A549 (cell line): ENCODE data around the gene SH3BP2. TPM values are rescaled to one million over a fixed set of nuclear protein-coding genes. Genes with fewer than 3 reads are reported as not detected.
A peak's percentile ranks its signal among the peaks of the same experiment; 100 is the strongest.

ENCODE experiments used
- ATAC-seq, 2 experiments: fragments of 200-7000 bp in 1 of 2; fragments of >200 bp in 1 of 2; cut with Nextera tagmentation in 1 of 2; cut with Tn5 transposase in 1 of 2; 3 replicates each; pipeline versions ENCODE4 v1.8.0 to v1.9.1; 2018 to 2020; ENCODE audit warnings: mild to moderate bottlenecking in 1 of 2, moderate library complexity in 1 of 2
- CTCF ChIA-PET: fragments of 300-600 bp; sonication (Branson Sonifier 250); formaldehyde crosslinking; extraction: SDS; loops from one replicate; lab custom pipeline; 2021; ENCODE audit warnings: antibody characterized with exemption, inconsistent platforms; lab: Yijun Ruan, JAX
- POLR2A ChIA-PET: fragments of 350-600 bp; formaldehyde crosslinking; extraction: SDS; loops from one replicate; lab custom pipeline; 2021; ENCODE audit warnings: antibody characterized with exemption, inconsistent platforms; lab: Yijun Ruan, JAX
- DNase-seq, 2 experiments: peaks; one replicate each; pipeline versions ENCODE4 v3.0.0 to v3.0.0-alpha.2; 2011 to 2016; ENCODE audit warnings: low read depth in 1 of 2, low spot score in 1 of 2
- FAIRE-seq: peaks from 2 replicates; lab custom pipeline; 2011; peaks lifted over from hg19 to GRCh38; lab: Jason Lieb, UNC
- H3K27ac ChIP-seq, 2 experiments: fragments of >200 bp; sonication (Bioruptor Twin); formaldehyde crosslinking; 3 replicates each; pipeline ENCODE4 v1.5.1; 2016 to 2017
- H3K4me1 ChIP-seq: fragments of >200 bp; sonication (Bioruptor Twin); formaldehyde crosslinking; 3 replicates; pipeline ENCODE4 v1.6.1; 2016
- H3K4me2 ChIP-seq: fragments of >200 bp; sonication (Bioruptor Twin); formaldehyde crosslinking; 3 replicates; pipeline ENCODE4 v1.6.1; 2016
- H3K4me3 ChIP-seq: fragments of >200 bp; sonication (Bioruptor Twin); formaldehyde crosslinking; 3 replicates; pipeline ENCODE4 v1.5.1; 2016
- H3K9me3 ChIP-seq: fragments of >200 bp; sonication (Bioruptor Twin); formaldehyde crosslinking; 3 replicates; pipeline ENCODE4 v1.6.1; 2016
- CEBPB ChIP-seq, 2 experiments: fragments of >200 bp in 1 of 2; sonication (Bioruptor Twin) in 1 of 2; formaldehyde crosslinking in 1 of 2; IDR thresholded peaks; 2 replicates each; pipeline ENCODE4 v1.6.1; 2012 to 2016
- CHD4 ChIP-seq: fragments of 200-600 bp; sonication (generic); IDR thresholded peaks from 2 replicates; pipeline ENCODE4 v1.6.1; 2016; ENCODE audit warnings: antibody characterized with exemption, mild to moderate bottlenecking, borderline replicate concordance
- JUN ChIP-seq, 2 experiments: fragments of >200 bp; sonication (Bioruptor Twin); formaldehyde crosslinking; IDR thresholded peaks; 2 replicates in 1 of 2; 3 replicates in 1 of 2; pipeline ENCODE4 v1.6.1; 2016 to 2017
- JUNB ChIP-seq: fragments of >200 bp; sonication (Bioruptor Twin); formaldehyde crosslinking; IDR thresholded peaks from 2 replicates; pipeline ENCODE4 v1.6.1; 2016
- MAFK ChIP-seq: fragments of 450-650 bp; IDR thresholded peaks from 2 replicates; pipeline ENCODE4 v1.6.1; 2014; ENCODE audit not compliant: partially characterized antibody
- PHF8 ChIP-seq: fragments of 200-600 bp; sonication (generic); IDR thresholded peaks from 2 replicates; pipeline ENCODE4 v1.6.1; 2016; ENCODE audit warnings: low read depth, mild to moderate bottlenecking, antibody characterized with exemption, moderate library complexity, borderline replicate concordance
- RAD21 ChIP-seq, 2 experiments: fragments of >200 bp in 1 of 2; sonication (Bioruptor Twin) in 1 of 2; formaldehyde crosslinking in 1 of 2; IDR thresholded peaks in 1 of 2; conservative IDR thresholded peaks in 1 of 2; 2 replicates in 1 of 2; 3 replicates in 1 of 2; pipeline ENCODE4 v1.6.1; 2012 to 2018; ENCODE audit warnings: inconsistent platforms in 1 of 2
- RARB ChIP-seq: fragments of 250-450 bp; sonication (Bioruptor Pico); IDR thresholded peaks from 2 replicates; pipeline ENCODE4 v1.8.0; 2021; ENCODE audit warnings: mild to moderate bottlenecking, moderate library complexity
- RCOR1 ChIP-seq: fragments of 150-350 bp; IDR thresholded peaks from 2 replicates; pipeline ENCODE4 v1.6.1; 2014; ENCODE audit warnings: antibody characterized with exemption, low read length, low read depth
- RFX5 ChIP-seq: fragments of 450-650 bp; IDR thresholded peaks from 2 replicates; pipeline ENCODE4 v1.7.1; 2014; ENCODE audit warnings: antibody characterized with exemption, mild to moderate bottlenecking, moderate library complexity
- SMC3 ChIP-seq: fragments of >200 bp; sonication (Bioruptor Twin); formaldehyde crosslinking; IDR thresholded peaks from 3 replicates; pipeline ENCODE4 v1.6.1; 2018; ENCODE audit warnings: inconsistent platforms
- TFCP2L1 ChIP-seq: fragments of 250-450 bp; sonication (Bioruptor Pico); IDR thresholded peaks from 2 replicates; pipeline ENCODE4 v1.5.0; 2021; ENCODE audit warnings: mild to moderate bottlenecking
- WGBS: methylation state at CpG from one replicate; pipeline ENCODE4 v1.1.6; 2017; ENCODE audit errors: missing lambda C conversion rate; 5-methylcytosine and 5-hydroxymethylcytosine counted together
- polyA plus RNA-seq, 4 experiments: library from polyadenylated mRNA; depleted of rRNA in 3 of 4; stranded (reverse); fragments of >200 nt; fragmentation: RNase III in 1 of 4; extraction: RNeasy Plus Mini Kit Qiagen cat#74134 plus additional on column Dnase treatment in 1 of 4; gene quantifications; 2 replicates in 3 of 4; 3 replicates in 1 of 4; pipeline ENCODE4 v1.2.3, GENCODE V29; 2011 to 2017
- TF ChIP-seq, protein P1 (sequence below): fragments of >200 bp; sonication (Bioruptor Twin); formaldehyde crosslinking; IDR thresholded peaks from 3 replicates; pipeline ENCODE4 v1.5.1; 2016
- TF ChIP-seq, protein P2 (sequence below): fragments of 150-350 bp; IDR thresholded peaks from 2 replicates; pipeline ENCODE4 v1.6.1; 2014; ENCODE audit warnings: low read depth, mild to moderate bottlenecking, low read length
- TF ChIP-seq, protein P3 (sequence below): fragments of >200 bp; sonication (Bioruptor Twin); formaldehyde crosslinking; IDR thresholded peaks from 3 replicates; pipeline ENCODE4 v1.6.1; 2016
- TF ChIP-seq, protein P4 (sequence below): IDR thresholded peaks from 2 replicates; pipeline ENCODE4 v1.6.1; 2012
- TF ChIP-seq, protein P5 (sequence below): fragments of 250-450 bp; sonication (Bioruptor Pico); IDR thresholded peaks from 2 replicates; pipeline ENCODE4 v1.5.0; 2021; ENCODE audit warnings: mild to moderate bottlenecking, moderate library complexity, borderline replicate concordance
- TF ChIP-seq, protein P6 (sequence below): IDR thresholded peaks from 2 replicates; pipeline ENCODE4 v1.6.1; 2012

SH3BP2 gene
- polyA plus RNA-seq, 2 of the 4 experiments (the other 2 are of a cell fraction): 4.4 to 6.0 TPM

DNA sequence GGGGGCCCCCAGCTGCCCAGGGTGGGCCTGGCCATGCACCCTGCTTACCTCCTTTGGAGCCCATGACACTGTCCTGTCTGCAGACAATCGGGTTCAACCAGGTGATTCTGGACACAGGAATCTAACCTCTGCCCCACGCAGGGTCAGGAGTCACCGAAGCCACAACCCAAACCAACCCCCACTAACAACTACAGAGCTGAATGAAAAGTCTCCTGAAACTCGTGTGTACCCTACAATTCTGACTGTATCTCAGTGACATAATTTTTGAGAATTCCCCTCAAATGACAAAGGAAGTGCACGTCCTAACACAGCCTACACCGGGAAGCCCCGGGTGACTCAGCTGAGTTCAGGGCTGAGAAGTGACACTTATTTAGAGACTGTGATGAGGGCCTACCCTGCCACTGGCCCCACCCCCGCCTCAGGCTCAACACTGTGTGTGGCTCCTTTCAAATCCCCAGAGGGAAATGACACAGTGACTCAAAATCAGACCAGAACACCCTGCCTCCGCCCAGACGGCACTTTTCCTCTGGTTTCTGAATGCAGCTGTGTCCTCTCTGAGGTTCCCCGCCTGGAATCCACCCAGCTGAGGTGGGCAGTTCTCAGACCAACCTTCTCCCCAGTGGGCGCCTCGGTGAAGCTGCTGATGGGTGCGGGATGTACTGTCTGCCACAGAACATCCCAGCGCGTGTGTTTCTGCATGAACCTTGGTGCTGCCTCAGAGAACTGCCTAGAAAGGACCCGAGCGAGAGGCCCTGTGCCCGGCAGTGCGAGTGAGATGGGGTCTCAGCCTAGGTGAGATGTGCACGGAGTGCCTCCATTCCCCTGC is 46.7 kb upstream of the SH3BP2 start:
- 50% methylated on average over 13 of the region's 21 CpGs for WGBS
- DNase-seq (peak; percentile 34 to 36), FAIRE-seq (no peak), ATAC-seq (peak; percentile 61 to 62; a peak in 4 of 6 replicates)
- H3K27ac ChIP-seq: peak overlapping the region in 1 of 2 experiments; percentile 57; a peak in 3 of 6 replicates
- CTCF ChIA-PET: interaction anchor here (0.6 kb wide), 1 partner anchor 114 kb away, joined by 3 read pairs; no protein-coding TSS in a partner anchor
- peaks cover 20% of the 10 kb centered on the region for H3K4me1 ChIP-seq
- no peaks in the 10 kb centered on the region for H3K9me3 ChIP-seq
- no peak overlapping the region for H3K4me3 ChIP-seq
- H3K4me2 ChIP-seq: peak overlapping the region; percentile 36; the same call in 1 of the 3 replicates
- POLR2A ChIA-PET: no interaction called here
- TF ChIP-seq, protein P1, sequence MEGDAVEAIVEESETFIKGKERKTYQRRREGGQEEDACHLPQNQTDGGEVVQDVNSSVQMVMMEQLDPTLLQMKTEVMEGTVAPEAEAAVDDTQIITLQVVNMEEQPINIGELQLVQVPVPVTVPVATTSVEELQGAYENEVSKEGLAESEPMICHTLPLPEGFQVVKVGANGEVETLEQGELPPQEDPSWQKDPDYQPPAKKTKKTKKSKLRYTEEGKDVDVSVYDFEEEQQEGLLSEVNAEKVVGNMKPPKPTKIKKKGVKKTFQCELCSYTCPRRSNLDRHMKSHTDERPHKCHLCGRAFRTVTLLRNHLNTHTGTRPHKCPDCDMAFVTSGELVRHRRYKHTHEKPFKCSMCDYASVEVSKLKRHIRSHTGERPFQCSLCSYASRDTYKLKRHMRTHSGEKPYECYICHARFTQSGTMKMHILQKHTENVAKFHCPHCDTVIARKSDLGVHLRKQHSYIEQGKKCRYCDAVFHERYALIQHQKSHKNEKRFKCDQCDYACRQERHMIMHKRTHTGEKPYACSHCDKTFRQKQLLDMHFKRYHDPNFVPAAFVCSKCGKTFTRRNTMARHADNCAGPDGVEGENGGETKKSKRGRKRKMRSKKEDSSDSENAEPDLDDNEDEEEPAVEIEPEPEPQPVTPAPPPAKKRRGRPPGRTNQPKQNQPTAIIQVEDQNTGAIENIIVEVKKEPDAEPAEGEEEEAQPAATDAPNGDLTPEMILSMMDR: no peak
- TF ChIP-seq SMC3 (no peak), MAFK (no peak), RARB (CRISPR knock-in tag) (no peak), RFX5 (no peak), JUNB (no peak), PHF8 (no peak), RCOR1 (no peak), RAD21 (conservative IDR thresholded peaks at IDR 0.05 in 1 of 2, IDR thresholded peaks at IDR 0.05 in 1 of 2) (no peak), TFCP2L1 (CRISPR knock-in tag) (no peak), CHD4 (no peak), JUN (IDR thresholded peaks at IDR 0.05) (no peak), CEBPB (IDR thresholded peaks at IDR 0.05) (no peak)
- TF ChIP-seq, protein P2, sequence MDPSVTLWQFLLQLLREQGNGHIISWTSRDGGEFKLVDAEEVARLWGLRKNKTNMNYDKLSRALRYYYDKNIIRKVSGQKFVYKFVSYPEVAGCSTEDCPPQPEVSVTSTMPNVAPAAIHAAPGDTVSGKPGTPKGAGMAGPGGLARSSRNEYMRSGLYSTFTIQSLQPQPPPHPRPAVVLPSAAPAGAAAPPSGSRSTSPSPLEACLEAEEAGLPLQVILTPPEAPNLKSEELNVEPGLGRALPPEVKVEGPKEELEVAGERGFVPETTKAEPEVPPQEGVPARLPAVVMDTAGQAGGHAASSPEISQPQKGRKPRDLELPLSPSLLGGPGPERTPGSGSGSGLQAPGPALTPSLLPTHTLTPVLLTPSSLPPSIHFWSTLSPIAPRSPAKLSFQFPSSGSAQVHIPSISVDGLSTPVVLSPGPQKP: no peak
- TF ChIP-seq, protein P3, sequence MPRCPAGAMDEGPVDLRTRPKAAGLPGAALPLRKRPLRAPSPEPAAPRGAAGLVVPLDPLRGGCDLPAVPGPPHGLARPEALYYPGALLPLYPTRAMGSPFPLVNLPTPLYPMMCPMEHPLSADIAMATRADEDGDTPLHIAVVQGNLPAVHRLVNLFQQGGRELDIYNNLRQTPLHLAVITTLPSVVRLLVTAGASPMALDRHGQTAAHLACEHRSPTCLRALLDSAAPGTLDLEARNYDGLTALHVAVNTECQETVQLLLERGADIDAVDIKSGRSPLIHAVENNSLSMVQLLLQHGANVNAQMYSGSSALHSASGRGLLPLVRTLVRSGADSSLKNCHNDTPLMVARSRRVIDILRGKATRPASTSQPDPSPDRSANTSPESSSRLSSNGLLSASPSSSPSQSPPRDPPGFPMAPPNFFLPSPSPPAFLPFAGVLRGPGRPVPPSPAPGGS: no peak
- TF ChIP-seq, protein P4, sequence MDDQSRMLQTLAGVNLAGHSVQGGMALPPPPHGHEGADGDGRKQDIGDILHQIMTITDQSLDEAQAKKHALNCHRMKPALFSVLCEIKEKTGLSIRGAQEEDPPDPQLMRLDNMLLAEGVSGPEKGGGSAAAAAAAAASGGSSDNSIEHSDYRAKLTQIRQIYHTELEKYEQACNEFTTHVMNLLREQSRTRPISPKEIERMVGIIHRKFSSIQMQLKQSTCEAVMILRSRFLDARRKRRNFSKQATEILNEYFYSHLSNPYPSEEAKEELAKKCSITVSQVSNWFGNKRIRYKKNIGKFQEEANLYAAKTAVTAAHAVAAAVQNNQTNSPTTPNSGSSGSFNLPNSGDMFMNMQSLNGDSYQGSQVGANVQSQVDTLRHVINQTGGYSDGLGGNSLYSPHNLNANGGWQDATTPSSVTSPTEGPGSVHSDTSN: no peak
- TF ChIP-seq, protein P5, sequence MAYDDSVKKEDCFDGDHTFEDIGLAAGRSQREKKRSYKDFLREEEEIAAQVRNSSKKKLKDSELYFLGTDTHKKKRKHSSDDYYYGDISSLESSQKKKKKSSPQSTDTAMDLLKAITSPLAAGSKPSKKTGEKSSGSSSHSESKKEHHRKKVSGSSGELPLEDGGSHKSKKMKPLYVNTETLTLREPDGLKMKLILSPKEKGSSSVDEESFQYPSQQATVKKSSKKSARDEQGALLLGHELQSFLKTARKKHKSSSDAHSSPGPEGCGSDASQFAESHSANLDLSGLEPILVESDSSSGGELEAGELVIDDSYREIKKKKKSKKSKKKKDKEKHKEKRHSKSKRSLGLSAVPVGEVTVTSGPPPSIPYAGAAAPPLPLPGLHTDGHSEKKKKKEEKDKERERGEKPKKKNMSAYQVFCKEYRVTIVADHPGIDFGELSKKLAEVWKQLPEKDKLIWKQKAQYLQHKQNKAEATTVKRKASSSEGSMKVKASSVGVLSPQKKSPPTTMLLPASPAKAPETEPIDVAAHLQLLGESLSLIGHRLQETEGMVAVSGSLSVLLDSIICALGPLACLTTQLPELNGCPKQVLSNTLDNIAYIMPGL (CRISPR knock-in tag): no peak
- TF ChIP-seq, protein P6, sequence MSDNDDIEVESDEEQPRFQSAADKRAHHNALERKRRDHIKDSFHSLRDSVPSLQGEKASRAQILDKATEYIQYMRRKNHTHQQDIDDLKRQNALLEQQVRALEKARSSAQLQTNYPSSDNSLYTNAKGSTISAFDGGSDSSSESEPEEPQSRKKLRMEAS: no peak
